GM23248 (cell line): ENCODE results near the gene FNTB. TPM values are rescaled to one million over a fixed set of nuclear protein-coding genes. Genes with fewer than 3 reads are reported as not detected.

Experiments
- DNase-seq: peaks from one replicate; pipeline ENCODE4 v3.0.0-alpha.2; 2015
- H2AFZ ChIP-seq: fragments of 200-600 bp; sonication (generic); 2 replicates; pipeline ENCODE4 v1.6.1; 2016; ENCODE audit warnings: antibody characterized with exemption
- H3F3A ChIP-seq: fragments of 200-600 bp; sonication (generic); 2 replicates; pipeline ENCODE4 v1.6.1; 2016; ENCODE audit warnings: mild to moderate bottlenecking, antibody characterized with exemption, mixed run types; ENCODE audit not compliant: insufficient read depth
- H3K27ac ChIP-seq: fragments of 200-600 bp; sonication (generic); 2 replicates; pipeline ENCODE4 v1.5.1; 2016; ENCODE audit warnings: mild to moderate bottlenecking
- H3K27me3 ChIP-seq: fragments of 200-600 bp; sonication (generic); replicated peaks from 2 replicates; pipeline ENCODE4 v1.6.1; 2016; ENCODE audit warnings: mild to moderate bottlenecking; ENCODE audit not compliant: insufficient read depth
- H3K36me3 ChIP-seq: fragments of 200-600 bp; sonication (generic); 2 replicates; pipeline ENCODE4 v1.6.1; 2016; ENCODE audit warnings: low read depth, mild to moderate bottlenecking
- H3K4me1 ChIP-seq: fragments of 200-600 bp; sonication (generic); 2 replicates; pipeline ENCODE4 v1.6.1; 2016; ENCODE audit warnings: mild to moderate bottlenecking; ENCODE audit not compliant: insufficient read depth
- H3K4me2 ChIP-seq: fragments of 200-600 bp; sonication (generic); one replicate; pipeline ENCODE4 v1.6.1; 2016; ENCODE audit warnings: mild to moderate bottlenecking; ENCODE audit not compliant: unreplicated experiment
- H3K4me3 ChIP-seq: fragments of 200-600 bp; sonication (generic); 2 replicates; pipeline ENCODE4 v1.5.1; 2016; ENCODE audit warnings: mild to moderate bottlenecking
- H3K79me2 ChIP-seq: fragments of 200-600 bp; sonication (generic); 2 replicates; pipeline ENCODE4 v1.6.1; 2016; ENCODE audit warnings: mild to moderate bottlenecking; ENCODE audit not compliant: insufficient read depth
- H3K9ac ChIP-seq: fragments of 200-600 bp; sonication (generic); 2 replicates; pipeline ENCODE4 v1.6.1; 2016; ENCODE audit warnings: mild to moderate bottlenecking
- H3K9me2 ChIP-seq: fragments of 200-600 bp; sonication (generic); 2 replicates; pipeline ENCODE4 v1.6.1; 2016; ENCODE audit warnings: mixed run types, mild to moderate bottlenecking, moderate library complexity; ENCODE audit not compliant: insufficient read depth
- H3K9me3 ChIP-seq: fragments of 200-600 bp; sonication (generic); one replicate; pipeline ENCODE4 v1.6.1; 2017; ENCODE audit warnings: low read depth
- H4K20me1 ChIP-seq: fragments of 200-600 bp; sonication (generic); 2 replicates; pipeline ENCODE4 v1.6.0; 2016; ENCODE audit not compliant: insufficient read depth
- EZH2 ChIP-seq: fragments of 200-600 bp; sonication (generic); IDR thresholded peaks from 2 replicates; pipeline ENCODE4 v1.6.1; 2018; ENCODE audit warnings: antibody characterized with exemption, mild to moderate bottlenecking; ENCODE audit not compliant: insufficient read depth, poor library complexity, severe bottlenecking
- EZH2phosphoT487 ChIP-seq: fragments of 200-600 bp; sonication (generic); IDR thresholded peaks from 2 replicates; pipeline ENCODE4 v1.6.1; 2018; ENCODE audit warnings: antibody characterized with exemption, moderate library complexity, mild to moderate bottlenecking, low read depth; ENCODE audit not compliant: insufficient read depth
- WGBS, 2 experiments: methylation state at CpG; one replicate each; pipeline ENCODE4 v1.1.6; 2015 to 2017; ENCODE audit warnings: low lambda C conversion rate in 2 of 2, low coverage in 1 of 2; ENCODE audit errors: missing lambda C conversion rate in 2 of 2; 5-methylcytosine and 5-hydroxymethylcytosine counted together
- in situ Hi-C: fragments of 300-500 bp; cut with MboI; formaldehyde crosslinking; loops from 2 replicates; pipeline ENCODE4 v1.15.0; 2020
- polyA plus RNA-seq: library from polyadenylated mRNA; unstranded; fragments of >200 nt; fragmentation: Nextera tagmentation; extraction: Ambion mirVana; gene quantifications from 2 replicates; pipeline ENCODE4 v1.2.1, GENCODE V29; 2016
- total RNA-seq: library from RNA; depleted of rRNA; stranded (reverse); fragments of >200 nt; shearing (Covaris generic); gene quantifications from 2 replicates; pipeline ENCODE4 v1.2.3, GENCODE V29; 2014

The FNTB gene
- total and polyA plus RNA-seq, 2 experiments from 2014 or later = 15.5 to 19.5 TPM

- Histone ChIP-seq H2AFZ (no peak overlapping the region), H4K20me1 (no peaks in the 10 kb centered on the region), H3F3A (no peaks in the 10 kb centered on the region), H3K79me2 (no peaks in the 10 kb centered on the region), H3K4me3 (no peak overlapping the region), H3K4me2 (no peak overlapping the region), H3K9me2 (no peaks in the 10 kb centered on the region), H3K36me3 (no peaks in the 10 kb centered on the region), H3K27ac (no peak overlapping the region), H3K9ac (no peak overlapping the region), H3K27me3 (no peaks in the 10 kb centered on the region), H3K9me3 (no peaks in the 10 kb centered on the region), H3K4me1 (no peaks in the 10 kb centered on the region)
- WGBS, 2 experiments = 93 to 95% methylated on average over 8 of the region's 8 CpGs
- no peak for DNase-seq
- in situ Hi-C loops = no loop called here
- TF ChIP-seq EZH2phosphoT487 (no peak), EZH2 (no peak)
These were observed 38.0 kb upstream of the FNTB start for GRCh38 chr14:64948612-64949210.

- H3F3A ChIP-seq = no peaks in the 10 kb centered on the region
- TF ChIP-seq EZH2phosphoT487 (no peak), EZH2 (no peak)
- H3K4me1 ChIP-seq = no peaks in the 10 kb centered on the region
- no peaks in the 10 kb centered on the region for H3K36me3 ChIP-seq
- no peak overlapping the region for H3K9ac ChIP-seq
- WGBS, 2 experiments = 94 to 95% methylated on average over 8 of the region's 8 CpGs
- no peaks in the 10 kb centered on the region for H3K27me3 ChIP-seq
- no peak for DNase-seq
- no peaks in the 10 kb centered on the region for H3K9me3 ChIP-seq
- no peaks in the 10 kb centered on the region for H3K79me2 ChIP-seq
- H3K27ac ChIP-seq = no peak overlapping the region
- no peak overlapping the region for H3K4me2 ChIP-seq
- no peak overlapping the region for H2AFZ ChIP-seq
- H4K20me1 ChIP-seq = no peaks in the 10 kb centered on the region
- H3K9me2 ChIP-seq = no peaks in the 10 kb centered on the region
- in situ Hi-C loops = no loop called here
- no peak overlapping the region for H3K4me3 ChIP-seq
These were observed 35.8 kb upstream of the FNTB start for GRCh38 chr14:64950889-64951288.

- in situ Hi-C loops = no loop called here
- WGBS, 2 experiments = 93 to 95% methylated on average over 8 of the region's 8 CpGs
- no peaks in the 10 kb centered on the region for H3F3A ChIP-seq
- H3K36me3 ChIP-seq = no peaks in the 10 kb centered on the region
- H4K20me1 ChIP-seq = no peaks in the 10 kb centered on the region
- H2AFZ ChIP-seq = no peak overlapping the region
- no peaks in the 10 kb centered on the region for H3K9me3 ChIP-seq
- H3K4me3 ChIP-seq = no peak overlapping the region
- H3K79me2 ChIP-seq = no peaks in the 10 kb centered on the region
- DNase-seq = no peak
- no peaks in the 10 kb centered on the region for H3K9me2 ChIP-seq
- no peaks in the 10 kb centered on the region for H3K4me1 ChIP-seq
- TF ChIP-seq EZH2phosphoT487 (no peak), EZH2 (no peak)
- H3K9ac ChIP-seq = no peak overlapping the region
- no peak overlapping the region for H3K27ac ChIP-seq
- no peaks in the 10 kb centered on the region for H3K27me3 ChIP-seq
- H3K4me2 ChIP-seq = no peak overlapping the region
These were observed 35.4 kb upstream of the FNTB start for GRCh38 chr14:64951291-64951690.

GRCh38 chr14:64951724-64952123 is 35.0 kb upstream of the FNTB start:
- Histone ChIP-seq H3F3A (no peaks in the 10 kb centered on the region), H3K79me2 (no peaks in the 10 kb centered on the region), H3K9me2 (no peaks in the 10 kb centered on the region), H4K20me1 (no peaks in the 10 kb centered on the region), H3K27ac (no peak overlapping the region), H2AFZ (no peak overlapping the region), H3K27me3 (no peaks in the 10 kb centered on the region), H3K4me2 (no peak overlapping the region), H3K4me3 (no peak overlapping the region), H3K4me1 (no peaks in the 10 kb centered on the region), H3K9ac (no peak overlapping the region), H3K9me3 (no peaks in the 10 kb centered on the region), H3K36me3 (no peaks in the 10 kb centered on the region)
- no peak for DNase-seq
- TF ChIP-seq EZH2 = no peak
- TF ChIP-seq EZH2phosphoT487 = no peak
- in situ Hi-C loops = no loop called here
